ENCODE data around the gene ITPR2. TPM values are rescaled to one million over a fixed set of nuclear protein-coding genes. Genes with fewer than 3 reads are reported as not detected.

ITPR2 gene
- polyA plus RNA-seq, 1 of the 3 experiments (the other 2 are of a cell fraction) = 2.3 TPM

DNA sequence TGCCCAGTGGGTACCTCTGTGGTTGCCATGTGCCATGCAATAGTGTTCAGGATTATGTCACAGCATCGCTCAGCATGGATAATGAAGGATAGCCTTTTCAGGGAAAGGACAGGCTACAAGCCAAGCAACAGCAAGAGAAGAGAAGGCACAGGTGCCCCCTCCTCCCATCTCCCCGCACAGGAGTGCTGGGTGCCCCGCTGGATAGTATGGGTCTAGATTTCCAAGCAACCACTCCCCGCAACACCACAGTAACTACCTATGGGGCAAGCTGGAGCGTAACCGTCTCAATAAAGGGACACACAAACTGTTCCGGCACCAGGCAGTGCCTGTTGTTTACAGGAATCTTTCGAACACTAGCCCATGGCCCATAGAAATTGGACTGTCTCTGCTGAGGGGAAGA, 222.2 kb downstream of the ITPR2 start (continued):
- TF ChIP-seq RCOR1 (IDR thresholded peaks at IDR 0.05; ENCODE audit: low read length) = no peak
- no peak for TF ChIP-seq RFX5 (IDR thresholded peaks at IDR 0.05; ENCODE audit: low read length)
- no peak for TF ChIP-seq CHD2 (IDR thresholded peaks at IDR 0.05; ENCODE audit: low read length, partially characterized antibody)

DNA sequence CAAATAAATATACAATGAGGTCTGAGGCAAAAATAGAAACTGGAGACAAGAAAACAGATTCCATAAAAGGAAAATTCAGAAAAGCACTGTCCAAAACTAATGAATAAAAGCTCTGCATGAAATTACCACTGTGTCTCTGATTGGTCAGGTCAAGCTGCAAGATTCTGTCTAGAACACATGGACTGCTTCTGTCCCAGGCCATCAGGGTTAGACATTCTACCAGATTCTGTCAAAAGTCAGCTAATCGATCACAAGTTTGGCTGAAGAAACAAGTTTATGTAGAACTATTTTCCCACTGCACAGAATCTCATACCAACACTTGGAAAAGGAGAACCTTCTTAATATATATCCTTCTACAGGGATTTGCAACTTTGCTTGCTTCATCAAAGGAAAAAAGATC, 223.0 kb downstream of the ITPR2 start:
- Histone ChIP-seq H3F3A (replicated peaks; ENCODE audit: insufficient read depth) (no peaks in the 10 kb centered on the region), H3K27me3 (ENCODE audit: insufficient read depth) (no peaks in the 10 kb centered on the region), H3K79me2 (ENCODE audit: insufficient read depth) (no peaks in the 10 kb centered on the region), H3K9me2 (no peaks in the 10 kb centered on the region), H3K9ac (no peak overlapping the region), H4K20me1 (ENCODE audit: insufficient read depth) (no peaks in the 10 kb centered on the region), H3K4me3 (ENCODE audit: low read depth in 2 of 2, low read length in 1 of 2) (no peak overlapping the region), H3K36me3 (replicated peaks in 1 of 2; ENCODE audit: control insufficient read depth in 1 of 2, insufficient read depth in 2 of 2, low read length in 1 of 2) (no peaks in the 10 kb centered on the region), H2AFZ (ENCODE audit: low read depth) (no peak overlapping the region; the same call in 1 of the 2 replicates), H3K4me2 (no peak overlapping the region), H3K4me1 (ENCODE audit: control insufficient read depth in 1 of 2, insufficient read depth in 2 of 2, low read depth in 1 of 2, low read length in 1 of 2) (peaks cover 0 to 5% of the 10 kb centered on the region in 2 experiments; a peak in 1 of 4 replicates), H3K27ac (ENCODE audit: low read depth in 2 of 2, low read length in 1 of 2) (no peak overlapping the region), H3K9me3 (no peaks in the 10 kb centered on the region)
- DNase-seq = no peak
- no peak for TF ChIP-seq MEF2A (IDR thresholded peaks at IDR 0.05; ENCODE audit: borderline replicate concordance, low read depth)
- TF ChIP-seq RCOR1 (IDR thresholded peaks at IDR 0.05; ENCODE audit: low read length) = no peak
- TF ChIP-seq GABPA (IDR thresholded peaks at IDR 0.05; ENCODE audit: low read depth) = no peak
- TF ChIP-seq FOXM1 (IDR thresholded peaks at IDR 0.05; ENCODE audit: low read depth) = no peak
- TF ChIP-seq, protein P1, sequence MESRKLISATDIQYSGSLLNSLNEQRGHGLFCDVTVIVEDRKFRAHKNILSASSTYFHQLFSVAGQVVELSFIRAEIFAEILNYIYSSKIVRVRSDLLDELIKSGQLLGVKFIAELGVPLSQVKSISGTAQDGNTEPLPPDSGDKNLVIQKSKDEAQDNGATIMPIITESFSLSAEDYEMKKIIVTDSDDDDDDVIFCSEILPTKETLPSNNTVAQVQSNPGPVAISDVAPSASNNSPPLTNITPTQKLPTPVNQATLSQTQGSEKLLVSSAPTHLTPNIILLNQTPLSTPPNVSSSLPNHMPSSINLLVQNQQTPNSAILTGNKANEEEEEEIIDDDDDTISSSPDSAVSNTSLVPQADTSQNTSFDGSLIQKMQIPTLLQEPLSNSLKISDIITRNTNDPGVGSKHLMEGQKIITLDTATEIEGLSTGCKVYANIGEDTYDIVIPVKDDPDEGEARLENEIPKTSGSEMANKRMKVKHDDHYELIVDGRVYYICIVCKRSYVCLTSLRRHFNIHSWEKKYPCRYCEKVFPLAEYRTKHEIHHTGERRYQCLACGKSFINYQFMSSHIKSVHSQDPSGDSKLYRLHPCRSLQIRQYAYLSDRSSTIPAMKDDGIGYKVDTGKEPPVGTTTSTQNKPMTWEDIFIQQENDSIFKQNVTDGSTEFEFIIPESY (IDR thresholded peaks at IDR 0.05; ENCODE audit: borderline replicate concordance, low read depth) = no peak
- TF ChIP-seq, protein P2, sequence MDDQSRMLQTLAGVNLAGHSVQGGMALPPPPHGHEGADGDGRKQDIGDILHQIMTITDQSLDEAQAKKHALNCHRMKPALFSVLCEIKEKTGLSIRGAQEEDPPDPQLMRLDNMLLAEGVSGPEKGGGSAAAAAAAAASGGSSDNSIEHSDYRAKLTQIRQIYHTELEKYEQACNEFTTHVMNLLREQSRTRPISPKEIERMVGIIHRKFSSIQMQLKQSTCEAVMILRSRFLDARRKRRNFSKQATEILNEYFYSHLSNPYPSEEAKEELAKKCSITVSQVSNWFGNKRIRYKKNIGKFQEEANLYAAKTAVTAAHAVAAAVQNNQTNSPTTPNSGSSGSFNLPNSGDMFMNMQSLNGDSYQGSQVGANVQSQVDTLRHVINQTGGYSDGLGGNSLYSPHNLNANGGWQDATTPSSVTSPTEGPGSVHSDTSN (IDR thresholded peaks at IDR 0.05) = no peak
- TF ChIP-seq SIN3A (IDR thresholded peaks at IDR 0.05; ENCODE audit: borderline replicate concordance, low read depth, low read length) = no peak
- WGBS (ENCODE audit: low lambda C conversion rate) = 88% methylated on average over 1 of the region's 1 CpG
- CTCF ChIA-PET = interaction anchor here (1.4 kb wide), 1 partner anchor 20 kb away, joined by 3 read pairs; no protein-coding TSS in a partner anchor
- POLR2A ChIA-PET = no interaction called here

DNA sequence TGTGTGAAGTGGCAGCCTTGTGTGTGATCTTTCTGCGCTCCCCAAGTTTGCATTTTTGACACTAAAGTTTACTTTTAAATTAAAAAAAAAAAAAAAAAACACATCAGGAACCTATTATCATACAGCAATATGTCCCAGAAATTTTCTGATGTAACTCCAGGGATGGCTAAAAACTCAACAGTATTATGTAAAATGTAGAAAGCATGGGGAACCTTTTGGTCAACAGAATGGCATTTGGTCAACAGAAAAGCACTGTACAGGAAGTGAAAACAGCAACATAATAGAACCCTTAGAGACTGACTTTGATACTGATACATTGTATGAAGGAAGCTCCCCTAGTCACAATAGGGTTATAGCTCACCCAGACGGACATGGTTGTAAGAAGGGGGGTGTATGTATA, 224.3 kb downstream of the ITPR2 start:
- H3K27me3 ChIP-seq (ENCODE audit: insufficient read depth) = no peaks in the 10 kb centered on the region
- TF ChIP-seq NFIC (IDR thresholded peaks at IDR 0.05; ENCODE audit: borderline replicate concordance) (no peak), GABPA (IDR thresholded peaks at IDR 0.05; ENCODE audit: low read depth) (no peak), EP300 (IDR thresholded peaks at IDR 0.05; ENCODE audit: borderline replicate concordance in 1 of 2, low read depth in 1 of 2, low read length in 1 of 2) (no peak), FOXM1 (IDR thresholded peaks at IDR 0.05; ENCODE audit: low read depth) (no peak), TAF1 (IDR thresholded peaks at IDR 0.05; ENCODE audit: borderline replicate concordance, low read depth, low read length) (no peak), ELF1 (IDR thresholded peaks at IDR 0.05) (no peak), SMC3 (IDR thresholded peaks at IDR 0.05; ENCODE audit: low read depth, low read length) (no peak), POLR2AphosphoS5 (IDR thresholded peaks at IDR 0.05; ENCODE audit: low read depth, low read length) (no peak), RCOR1 (IDR thresholded peaks at IDR 0.05; ENCODE audit: low read length) (no peak), FOXJ3 (CRISPR knock-in tag; IDR thresholded peaks at IDR 0.05) (no peak)
- TF ChIP-seq, protein P3, sequence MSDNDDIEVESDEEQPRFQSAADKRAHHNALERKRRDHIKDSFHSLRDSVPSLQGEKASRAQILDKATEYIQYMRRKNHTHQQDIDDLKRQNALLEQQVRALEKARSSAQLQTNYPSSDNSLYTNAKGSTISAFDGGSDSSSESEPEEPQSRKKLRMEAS (IDR thresholded peaks at IDR 0.05; ENCODE audit: low read depth) = no peak
- TF ChIP-seq, protein P4, sequence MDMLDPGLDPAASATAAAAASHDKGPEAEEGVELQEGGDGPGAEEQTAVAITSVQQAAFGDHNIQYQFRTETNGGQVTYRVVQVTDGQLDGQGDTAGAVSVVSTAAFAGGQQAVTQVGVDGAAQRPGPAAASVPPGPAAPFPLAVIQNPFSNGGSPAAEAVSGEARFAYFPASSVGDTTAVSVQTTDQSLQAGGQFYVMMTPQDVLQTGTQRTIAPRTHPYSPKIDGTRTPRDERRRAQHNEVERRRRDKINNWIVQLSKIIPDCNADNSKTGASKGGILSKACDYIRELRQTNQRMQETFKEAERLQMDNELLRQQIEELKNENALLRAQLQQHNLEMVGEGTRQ (IDR thresholded peaks at IDR 0.05; ENCODE audit: borderline replicate concordance, low read depth, low read length) = no peak
- TF ChIP-seq, protein P5, sequence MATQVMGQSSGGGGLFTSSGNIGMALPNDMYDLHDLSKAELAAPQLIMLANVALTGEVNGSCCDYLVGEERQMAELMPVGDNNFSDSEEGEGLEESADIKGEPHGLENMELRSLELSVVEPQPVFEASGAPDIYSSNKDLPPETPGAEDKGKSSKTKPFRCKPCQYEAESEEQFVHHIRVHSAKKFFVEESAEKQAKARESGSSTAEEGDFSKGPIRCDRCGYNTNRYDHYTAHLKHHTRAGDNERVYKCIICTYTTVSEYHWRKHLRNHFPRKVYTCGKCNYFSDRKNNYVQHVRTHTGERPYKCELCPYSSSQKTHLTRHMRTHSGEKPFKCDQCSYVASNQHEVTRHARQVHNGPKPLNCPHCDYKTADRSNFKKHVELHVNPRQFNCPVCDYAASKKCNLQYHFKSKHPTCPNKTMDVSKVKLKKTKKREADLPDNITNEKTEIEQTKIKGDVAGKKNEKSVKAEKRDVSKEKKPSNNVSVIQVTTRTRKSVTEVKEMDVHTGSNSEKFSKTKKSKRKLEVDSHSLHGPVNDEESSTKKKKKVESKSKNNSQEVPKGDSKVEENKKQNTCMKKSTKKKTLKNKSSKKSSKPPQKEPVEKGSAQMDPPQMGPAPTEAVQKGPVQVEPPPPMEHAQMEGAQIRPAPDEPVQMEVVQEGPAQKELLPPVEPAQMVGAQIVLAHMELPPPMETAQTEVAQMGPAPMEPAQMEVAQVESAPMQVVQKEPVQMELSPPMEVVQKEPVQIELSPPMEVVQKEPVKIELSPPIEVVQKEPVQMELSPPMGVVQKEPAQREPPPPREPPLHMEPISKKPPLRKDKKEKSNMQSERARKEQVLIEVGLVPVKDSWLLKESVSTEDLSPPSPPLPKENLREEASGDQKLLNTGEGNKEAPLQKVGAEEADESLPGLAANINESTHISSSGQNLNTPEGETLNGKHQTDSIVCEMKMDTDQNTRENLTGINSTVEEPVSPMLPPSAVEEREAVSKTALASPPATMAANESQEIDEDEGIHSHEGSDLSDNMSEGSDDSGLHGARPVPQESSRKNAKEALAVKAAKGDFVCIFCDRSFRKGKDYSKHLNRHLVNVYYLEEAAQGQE (IDR thresholded peaks at IDR 0.05; ENCODE audit: low read depth, low read length) = no peak

More for the DNA sequence above, 224.3 kb downstream of the ITPR2 start:
- H3K4me3 ChIP-seq (ENCODE audit: low read depth in 2 of 2, low read length in 1 of 2) = no peak overlapping the region
- no peak overlapping the region for H3K9ac ChIP-seq
- no peaks in the 10 kb centered on the region for H3K79me2 ChIP-seq (ENCODE audit: insufficient read depth)
- no peaks in the 10 kb centered on the region for H3K9me3 ChIP-seq
- no peaks in the 10 kb centered on the region for H3K36me3 ChIP-seq (replicated peaks in 1 of 2; ENCODE audit: control insufficient read depth in 1 of 2, insufficient read depth in 2 of 2, low read length in 1 of 2)
- no peaks in the 10 kb centered on the region for H3F3A ChIP-seq (replicated peaks; ENCODE audit: insufficient read depth)
- ChIA-PET CTCF (interaction anchor here (1.4 kb wide), 1 partner anchor 22 kb away, joined by 3 read pairs; no protein-coding TSS in a partner anchor), POLR2A (no interaction called here)
- 94% methylated on average over 2 of the region's 2 CpGs for WGBS (ENCODE audit: low lambda C conversion rate)
- H2AFZ ChIP-seq (ENCODE audit: low read depth) = no peak overlapping the region
- H3K27ac ChIP-seq (ENCODE audit: low read depth in 2 of 2, low read length in 1 of 2) = no peak overlapping the region
- DNase-seq = no peak
- H3K4me2 ChIP-seq = no peak overlapping the region
- no peaks in the 10 kb centered on the region for H4K20me1 ChIP-seq (ENCODE audit: insufficient read depth)
- peaks cover 0 to 5% of the 10 kb centered on the region in 2 experiments; a peak in 1 of 4 replicates for H3K4me1 ChIP-seq (ENCODE audit: control insufficient read depth in 1 of 2, insufficient read depth in 2 of 2, low read depth in 1 of 2, low read length in 1 of 2)
- no peaks in the 10 kb centered on the region for H3K9me2 ChIP-seq
